Endothelial cell (in vitro differentiated cells): ENCODE measurements around the gene MED27. TPM values are rescaled to one million over a fixed set of nuclear protein-coding genes. Genes with fewer than 3 reads are reported as not detected.

Source experiments
- DNase-seq: peaks from one replicate; pipeline ENCODE4 v3.0.0; 2021; ENCODE audit warnings: low spot score
- H3K27ac Mint-ChIP-seq: one replicate; pipeline ENCODE4 v1.8.0; 2021; ENCODE audit warnings: mixed read lengths, inconsistent platforms; ENCODE audit not compliant: unreplicated experiment
- H3K27me3 Mint-ChIP-seq: one replicate; pipeline ENCODE4 v1.8.0; 2021; ENCODE audit warnings: mild to moderate bottlenecking, moderate library complexity, mixed read lengths, inconsistent platforms; ENCODE audit not compliant: unreplicated experiment
- H3K36me3 Mint-ChIP-seq: one replicate; pipeline ENCODE4 v1.8.0; 2021; ENCODE audit warnings: mild to moderate bottlenecking, low read depth, mixed read lengths, inconsistent platforms; ENCODE audit not compliant: unreplicated experiment
- H3K4me1 Mint-ChIP-seq: one replicate; pipeline ENCODE4 v1.8.0; 2021; ENCODE audit warnings: mild to moderate bottlenecking, mixed read lengths, inconsistent platforms; ENCODE audit not compliant: unreplicated experiment
- H3K4me3 Mint-ChIP-seq: one replicate; pipeline ENCODE4 v1.8.0; 2021; ENCODE audit warnings: mild to moderate bottlenecking, mixed read lengths, inconsistent platforms; ENCODE audit not compliant: unreplicated experiment
- H3K9me3 Mint-ChIP-seq: one replicate; pipeline ENCODE4 v1.8.0; 2021; ENCODE audit warnings: mixed read lengths, inconsistent platforms; ENCODE audit not compliant: unreplicated experiment
- CTCF ChIP-seq: fragments of 200-600 bp; sonication (generic); IDR thresholded peaks from one replicate; pipeline ENCODE4 v1.5.0; 2021; ENCODE audit warnings: antibody characterized with exemption; ENCODE audit not compliant: unreplicated experiment
- total RNA-seq: library from RNA; stranded (reverse); fragmentation: NEBNext Ultra II Directional; extraction: Animal tissue kit (Norgen Biotek cat#: 25700); gene quantifications from one replicate; pipeline ENCODE4 v1.2.1, GENCODE V29; 2021; ENCODE audit not compliant: unreplicated experiment

MED27 gene
- total RNA-seq, 1 donor from 2014 or later, result 24.0 TPM

GRCh38 chr9:131917009-131917408, 162.7 kb downstream of the MED27 start:
- H3K4me1 Mint-ChIP-seq, result no peaks in the 10 kb centered on the region
- H3K36me3 Mint-ChIP-seq, result no peaks in the 10 kb centered on the region
- peaks cover 2% of the 10 kb centered on the region for H3K27me3 Mint-ChIP-seq
- no peak overlapping the region for H3K27ac Mint-ChIP-seq
- H3K4me3 Mint-ChIP-seq, result no peak overlapping the region
- no peaks in the 10 kb centered on the region for H3K9me3 Mint-ChIP-seq
- DNase-seq, result no peak
- TF ChIP-seq CTCF, result no peak

- Mint-ChIP-seq H3K4me1 (no peaks in the 10 kb centered on the region), H3K9me3 (no peaks in the 10 kb centered on the region), H3K4me3 (no peak overlapping the region), H3K27me3 (peaks cover 2% of the 10 kb centered on the region), H3K27ac (no peak overlapping the region), H3K36me3 (no peaks in the 10 kb centered on the region)
- DNase-seq, result no peak
- no peak for TF ChIP-seq CTCF
Measured at GRCh38 chr9:131915181-131915580, 164.5 kb downstream of the MED27 start.

- Mint-ChIP-seq H3K36me3 (no peaks in the 10 kb centered on the region), H3K4me1 (no peaks in the 10 kb centered on the region), H3K9me3 (no peaks in the 10 kb centered on the region), H3K27me3 (peaks cover 2% of the 10 kb centered on the region), H3K27ac (no peak overlapping the region), H3K4me3 (no peak overlapping the region)
- no peak for TF ChIP-seq CTCF
- DNase-seq, result no peak
Measured at GRCh38 chr9:131912671-131913070, 167.0 kb downstream of the MED27 start.

GRCh38 chr9:131912069-131912468, 167.6 kb downstream of the MED27 start:
- no peak overlapping the region for H3K4me3 Mint-ChIP-seq
- no peaks in the 10 kb centered on the region for H3K4me1 Mint-ChIP-seq
- H3K9me3 Mint-ChIP-seq, result no peaks in the 10 kb centered on the region
- peaks cover under 1% of the 10 kb centered on the region for H3K36me3 Mint-ChIP-seq
- peaks cover 2% of the 10 kb centered on the region for H3K27me3 Mint-ChIP-seq
- DNase-seq, result no peak
- no peak for TF ChIP-seq CTCF
- H3K27ac Mint-ChIP-seq, result no peak overlapping the region

- Mint-ChIP-seq H3K27ac (no peak overlapping the region), H3K9me3 (no peaks in the 10 kb centered on the region), H3K27me3 (peaks cover 2% of the 10 kb centered on the region), H3K4me3 (no peak overlapping the region), H3K4me1 (no peaks in the 10 kb centered on the region), H3K36me3 (peaks cover 3% of the 10 kb centered on the region)
- no peak for DNase-seq
- TF ChIP-seq CTCF, result no peak
Measured at GRCh38 chr9:131910572-131910971, 169.1 kb downstream of the MED27 start.
